Fibroblast of pulmonary artery (primary cell): ENCODE data around the gene MTHFSD.
A peak's percentile ranks its signal among the peaks of the same experiment; 100 is the strongest.

ENCODE experiments used
- DNase-seq: peaks from one replicate; pipeline ENCODE4 v3.0.0-alpha.2; 2010; ENCODE audit warnings: low read depth
- H3K4me3 ChIP-seq: replicated peaks from 2 replicates; pipeline ENCODE4 v1.5.1; 2011; ENCODE audit warnings: low read depth, mild to moderate bottlenecking, control low read depth, low read length, moderate library complexity
- TF ChIP-seq, protein P1 (sequence below): IDR thresholded peaks from 2 replicates; pipeline ENCODE4 v1.5.1; 2011; ENCODE audit warnings: mild to moderate bottlenecking, control low read depth, low read length, inconsistent platforms; ENCODE audit errors: missing control alignments

MTHFSD gene

GRCh38 chr16:86567701-86568581, 12.9 kb upstream of the MTHFSD start:
- peak overlapping the region; percentile 77 for H3K4me3 ChIP-seq
- TF ChIP-seq, protein P1, sequence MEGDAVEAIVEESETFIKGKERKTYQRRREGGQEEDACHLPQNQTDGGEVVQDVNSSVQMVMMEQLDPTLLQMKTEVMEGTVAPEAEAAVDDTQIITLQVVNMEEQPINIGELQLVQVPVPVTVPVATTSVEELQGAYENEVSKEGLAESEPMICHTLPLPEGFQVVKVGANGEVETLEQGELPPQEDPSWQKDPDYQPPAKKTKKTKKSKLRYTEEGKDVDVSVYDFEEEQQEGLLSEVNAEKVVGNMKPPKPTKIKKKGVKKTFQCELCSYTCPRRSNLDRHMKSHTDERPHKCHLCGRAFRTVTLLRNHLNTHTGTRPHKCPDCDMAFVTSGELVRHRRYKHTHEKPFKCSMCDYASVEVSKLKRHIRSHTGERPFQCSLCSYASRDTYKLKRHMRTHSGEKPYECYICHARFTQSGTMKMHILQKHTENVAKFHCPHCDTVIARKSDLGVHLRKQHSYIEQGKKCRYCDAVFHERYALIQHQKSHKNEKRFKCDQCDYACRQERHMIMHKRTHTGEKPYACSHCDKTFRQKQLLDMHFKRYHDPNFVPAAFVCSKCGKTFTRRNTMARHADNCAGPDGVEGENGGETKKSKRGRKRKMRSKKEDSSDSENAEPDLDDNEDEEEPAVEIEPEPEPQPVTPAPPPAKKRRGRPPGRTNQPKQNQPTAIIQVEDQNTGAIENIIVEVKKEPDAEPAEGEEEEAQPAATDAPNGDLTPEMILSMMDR = no peak
- DNase-seq = peak; percentile 61

DNA sequence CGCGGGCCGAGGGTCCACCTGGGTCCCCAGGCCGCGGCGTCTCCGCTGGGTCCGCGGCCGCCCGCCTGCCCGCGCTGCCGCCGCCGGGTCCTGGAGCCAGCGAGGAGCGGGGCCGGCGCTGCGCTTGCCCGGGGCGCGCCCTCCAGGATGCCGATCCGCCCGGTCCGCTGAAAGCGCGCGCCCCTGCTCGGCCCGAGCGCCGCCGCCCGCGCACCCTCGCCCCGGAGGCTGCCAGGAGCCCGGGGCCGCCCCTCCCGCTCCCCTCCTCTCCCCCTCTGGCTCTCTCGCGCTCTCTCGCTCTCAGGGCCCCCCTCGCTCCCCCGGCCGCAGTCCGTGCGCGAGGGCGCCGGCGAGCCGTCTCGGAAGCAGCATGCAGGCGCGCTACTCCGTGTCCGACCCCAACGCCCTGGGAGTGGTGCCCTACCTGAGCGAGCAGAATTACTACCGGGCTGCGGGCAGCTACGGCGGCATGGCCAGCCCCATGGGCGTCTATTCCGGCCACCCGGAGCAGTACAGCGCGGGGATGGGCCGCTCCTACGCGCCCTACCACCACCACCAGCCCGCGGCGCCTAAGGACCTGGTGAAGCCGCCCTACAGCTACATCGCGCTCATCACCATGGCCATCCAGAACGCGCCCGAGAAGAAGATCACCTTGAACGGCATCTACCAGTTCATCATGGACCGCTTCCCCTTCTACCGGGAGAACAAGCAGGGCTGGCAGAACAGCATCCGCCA, 12.1 kb upstream of the MTHFSD start:
- H3K4me3 ChIP-seq = peak overlapping the region; percentile 77
- TF ChIP-seq, protein P1 = no peak

DNA sequence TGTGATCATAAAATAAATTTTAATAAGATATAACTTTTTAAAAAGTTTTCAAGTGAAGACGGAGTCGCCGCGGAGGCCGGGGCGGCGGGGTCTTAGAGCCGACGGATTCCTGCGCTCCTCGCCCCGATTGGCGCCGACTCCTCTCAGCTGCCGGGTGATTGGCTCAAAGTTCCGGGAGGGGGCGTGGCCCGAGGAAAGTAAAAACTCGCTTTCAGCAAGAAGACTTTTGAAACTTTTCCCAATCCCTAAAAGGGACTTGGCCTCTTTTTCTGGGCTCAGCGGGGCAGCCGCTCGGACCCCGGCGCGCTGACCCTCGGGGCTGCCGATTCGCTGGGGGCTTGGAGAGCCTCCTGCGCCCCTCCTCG, 11.5 kb upstream of the MTHFSD start, which contains the start of gene FOXC2:
FOXC2 (plus strand) TSS at position 229 of the 365 bp plus-strand sequence. CDS start 507 bp downstream, outside the sequence.
- peak; percentile 96 for DNase-seq
- TF ChIP-seq, protein P1 = no peak

More for the DNA sequence above, 12.1 kb upstream of the MTHFSD start:
- DNase-seq = peak; percentile 66

GRCh38 chr16:86565644-86566511, 10.8 kb upstream of the MTHFSD start:
- TF ChIP-seq, protein P1 = no peak
- DNase-seq = no peak
- H3K4me3 ChIP-seq = peak overlapping the region; percentile 77

More for the DNA sequence above, 11.5 kb upstream of the MTHFSD start, which contains the start of gene FOXC2:
- H3K4me3 ChIP-seq = peak within 1 kb of the TSS; percentile 77

GRCh38 chr16:86565181-86565631, 10.2 kb upstream of the MTHFSD start:
- H3K4me3 ChIP-seq = no peak overlapping the region
- TF ChIP-seq, protein P1 = no peak
- DNase-seq = no peak

DNA sequence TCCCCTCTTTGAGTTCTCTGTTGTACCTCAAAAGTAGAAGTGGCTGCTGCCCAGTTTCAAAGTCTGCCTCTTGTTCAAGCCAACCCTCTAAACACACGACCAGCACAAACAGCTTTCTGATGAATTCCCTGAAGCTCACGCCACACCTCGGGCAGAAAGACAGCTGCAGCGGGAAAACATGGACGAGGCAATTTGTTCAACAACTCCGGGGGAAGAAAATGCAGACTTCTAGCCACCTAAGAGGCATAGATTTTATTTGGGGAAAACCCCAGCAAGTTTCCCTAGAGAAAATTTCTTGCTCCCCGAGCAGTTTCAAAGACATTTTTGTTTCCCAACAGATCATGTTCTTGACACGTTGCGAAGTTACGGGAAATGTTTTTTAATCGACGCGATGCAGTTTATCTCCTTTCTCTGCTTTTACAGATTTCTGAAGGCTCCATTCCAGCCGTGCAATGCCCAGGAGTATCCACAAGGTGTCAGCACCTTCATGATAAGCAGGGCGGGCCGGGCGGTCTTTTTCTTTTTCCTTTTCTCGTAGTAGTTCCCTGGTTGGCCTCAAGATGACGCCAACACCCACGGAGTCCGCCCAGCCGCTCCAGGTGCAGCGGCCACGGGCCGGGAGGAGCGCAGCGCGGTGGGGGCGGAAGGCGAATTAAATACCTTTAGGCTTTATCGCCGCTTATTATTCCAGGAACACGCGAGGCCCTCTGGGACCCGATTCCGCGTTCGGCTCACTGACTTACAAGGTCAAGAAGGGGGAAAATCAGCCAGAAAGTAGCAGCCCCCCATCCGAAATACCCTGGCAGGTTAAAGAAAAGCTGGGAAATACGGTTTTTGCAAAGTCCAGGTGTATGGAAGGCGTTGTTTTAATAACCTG, 8.7 kb upstream of the MTHFSD start:
- H3K4me3 ChIP-seq = peak overlapping the region; percentile 47
- DNase-seq = peak; percentile 91
- TF ChIP-seq, protein P1 = peak; percentile 100
